ENCODE measurements around the gene VANGL1.

VANGL1 gene

DNA sequence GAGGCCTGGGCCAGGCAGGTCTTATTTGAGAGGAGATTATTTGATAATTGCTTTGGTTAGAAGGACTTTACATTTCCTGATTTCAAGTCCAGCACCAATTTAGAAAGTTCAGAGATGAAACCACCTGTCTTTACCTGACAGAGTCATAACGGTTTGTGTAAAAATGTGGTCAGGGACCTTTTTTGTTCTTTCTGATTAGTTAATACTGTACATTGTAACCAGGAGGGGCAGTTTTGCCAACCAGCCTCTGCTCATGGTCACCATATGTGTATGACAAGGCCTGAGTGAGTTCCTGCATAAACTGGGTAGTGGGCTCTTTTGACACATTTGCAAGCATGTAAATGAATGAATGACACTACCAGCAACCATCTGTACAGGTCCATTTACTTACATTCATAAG lies 55.8 kb downstream of the VANGL1 start:
- DNase-seq (ENCODE audit: insufficient read length, low spot score) (no peak), FAIRE-seq (no peak)

DNA sequence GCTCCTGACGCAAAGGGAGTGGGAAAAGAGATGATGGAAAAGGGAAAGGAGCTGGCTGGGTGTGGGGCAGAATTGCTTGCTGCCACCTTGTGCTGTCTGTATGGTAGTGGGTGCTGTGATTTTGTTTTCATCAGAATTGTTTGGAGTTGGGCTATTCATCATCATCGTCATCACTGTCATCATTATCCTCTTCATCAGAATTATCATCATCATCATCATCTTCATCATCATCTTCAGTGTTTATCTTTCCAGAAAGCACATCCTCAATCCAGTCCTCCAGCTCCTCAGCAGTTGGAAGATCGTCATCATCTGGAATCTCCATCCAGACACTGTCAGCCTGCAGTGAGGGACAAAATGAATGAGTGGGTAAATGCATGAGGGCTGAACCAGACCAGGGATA lies 59.3 kb downstream of the VANGL1 start:
- DNase-seq (ENCODE audit: insufficient read length, low spot score): no peak
- no peak for FAIRE-seq

DNA sequence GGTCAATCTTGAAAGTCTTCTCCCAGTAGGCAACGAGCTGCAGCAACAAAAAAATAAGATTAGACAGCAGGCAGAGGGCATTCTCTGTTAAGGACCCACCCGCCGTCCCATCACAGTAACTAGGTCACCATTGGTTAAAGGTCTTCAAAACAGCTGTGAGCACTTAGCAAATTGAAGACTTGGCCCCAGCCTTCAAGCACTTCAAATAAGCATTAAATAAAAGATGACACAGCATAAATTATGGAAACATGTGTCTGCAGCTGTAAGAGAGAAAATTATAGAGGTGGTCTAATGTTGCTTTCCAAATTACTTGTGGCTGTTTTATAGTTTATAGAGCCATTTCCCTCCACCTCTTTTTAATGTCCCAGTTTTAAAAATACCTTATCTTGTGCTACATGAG lies 61.2 kb downstream of the VANGL1 start:
- DNase-seq (ENCODE audit: insufficient read length, low spot score) (no peak), FAIRE-seq (no peak)

DNA sequence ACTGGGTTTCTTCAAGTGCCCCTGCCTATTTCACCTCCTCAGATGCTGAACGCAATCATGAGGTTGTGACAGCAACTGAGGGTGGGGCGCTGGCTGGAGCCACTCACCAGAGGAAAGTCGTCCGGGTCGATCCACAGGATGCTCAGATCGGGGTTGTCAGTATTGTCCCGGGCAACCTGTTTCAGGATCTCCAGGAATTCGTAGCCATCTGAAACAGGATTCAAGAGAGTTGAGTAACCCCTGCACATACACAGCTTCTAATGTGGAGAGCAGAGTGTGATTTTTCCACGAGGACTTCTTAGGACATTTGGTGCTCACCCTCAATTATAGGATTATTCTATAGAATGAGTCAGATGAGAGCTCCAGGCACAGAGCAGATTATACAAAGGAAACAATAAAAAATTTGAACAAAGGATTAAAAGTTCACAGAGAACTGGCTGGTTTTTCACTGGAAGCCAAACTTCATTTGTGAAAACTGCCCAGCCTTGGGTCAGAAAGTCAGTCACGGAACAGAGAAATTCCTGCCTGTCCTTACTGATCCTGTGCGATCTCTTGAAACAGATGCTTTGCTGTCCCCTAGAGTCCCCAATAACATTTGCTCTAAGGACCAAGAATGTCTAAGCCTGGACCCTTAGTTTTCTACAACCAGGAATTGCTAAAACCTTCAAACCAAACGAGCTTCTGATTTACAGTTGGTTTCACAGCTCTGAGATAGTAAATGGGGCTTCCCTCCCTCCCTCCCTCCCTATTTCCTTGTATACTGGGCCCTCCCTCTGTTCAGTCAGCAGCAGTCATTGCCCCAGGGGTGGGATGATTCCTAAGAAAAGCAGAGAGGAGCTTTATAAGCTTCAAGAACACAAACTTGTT lies 63.5 kb downstream of the VANGL1 start:
- FAIRE-seq (no peak), DNase-seq (ENCODE audit: insufficient read length, low spot score) (no peak)

DNA sequence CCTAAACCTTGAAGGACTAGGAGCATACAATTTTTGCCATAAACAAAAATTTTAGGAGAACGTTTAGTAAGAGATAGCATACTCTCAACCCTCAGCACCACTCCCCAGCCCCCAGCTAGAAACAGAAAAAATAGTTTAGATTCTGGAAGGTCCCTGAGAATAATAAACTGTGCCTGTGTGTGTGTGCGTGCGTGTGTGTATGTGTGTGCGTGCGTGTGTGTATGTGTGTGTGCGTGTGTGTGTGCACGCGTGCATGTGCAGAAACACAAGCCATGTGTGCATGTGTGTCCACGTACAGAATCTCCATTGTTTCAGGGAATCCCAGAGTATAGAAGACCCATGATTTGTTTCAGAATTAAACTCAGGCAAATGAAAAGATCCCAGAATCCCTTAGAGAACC lies 64.2 kb downstream of the VANGL1 start:
- DNase-seq (ENCODE audit: insufficient read length, low spot score) (no peak), FAIRE-seq (no peak)

DNA sequence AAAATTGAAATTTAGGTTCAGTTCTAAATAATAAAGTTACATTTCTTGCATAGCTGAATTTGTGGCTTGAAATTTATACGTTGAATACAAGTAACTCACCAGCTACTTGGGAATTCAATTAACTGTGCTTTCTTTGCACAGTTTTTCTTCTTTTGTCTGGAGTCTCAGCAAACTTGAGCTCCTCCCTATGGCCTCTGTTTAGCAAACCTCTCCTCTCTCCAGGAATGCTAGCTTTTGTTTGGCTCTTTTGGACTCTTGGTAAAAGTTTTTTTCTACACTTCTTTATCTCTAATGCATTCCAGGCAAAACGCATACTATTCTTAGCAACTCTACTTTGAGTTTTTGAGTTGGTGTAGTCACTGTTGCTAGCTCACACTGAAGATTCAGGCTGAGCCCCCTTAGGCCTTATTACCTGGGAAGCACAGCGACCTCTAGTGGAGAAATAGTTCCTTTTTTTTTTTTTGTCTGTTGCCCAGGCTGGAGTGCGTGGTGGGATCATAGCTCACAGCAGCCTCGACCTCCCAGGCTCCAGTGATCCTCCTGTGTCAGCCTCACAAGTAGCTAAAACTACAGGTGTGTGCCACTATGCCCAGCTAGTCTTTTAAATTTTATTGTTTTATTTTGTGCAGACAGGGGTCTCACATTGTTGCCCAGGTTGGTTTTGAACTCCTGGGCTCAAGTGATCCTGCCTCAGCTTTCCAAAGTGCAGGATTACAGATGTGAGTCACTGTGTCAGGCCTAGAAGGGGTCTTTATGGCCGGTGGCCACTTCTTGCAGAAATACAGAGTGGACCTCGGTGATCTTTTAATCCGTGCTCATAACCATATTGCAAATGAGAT lies 65.0 kb downstream of the VANGL1 start:
- FAIRE-seq (no peak), DNase-seq (ENCODE audit: insufficient read length, low spot score) (peak; percentile 19)

DNA sequence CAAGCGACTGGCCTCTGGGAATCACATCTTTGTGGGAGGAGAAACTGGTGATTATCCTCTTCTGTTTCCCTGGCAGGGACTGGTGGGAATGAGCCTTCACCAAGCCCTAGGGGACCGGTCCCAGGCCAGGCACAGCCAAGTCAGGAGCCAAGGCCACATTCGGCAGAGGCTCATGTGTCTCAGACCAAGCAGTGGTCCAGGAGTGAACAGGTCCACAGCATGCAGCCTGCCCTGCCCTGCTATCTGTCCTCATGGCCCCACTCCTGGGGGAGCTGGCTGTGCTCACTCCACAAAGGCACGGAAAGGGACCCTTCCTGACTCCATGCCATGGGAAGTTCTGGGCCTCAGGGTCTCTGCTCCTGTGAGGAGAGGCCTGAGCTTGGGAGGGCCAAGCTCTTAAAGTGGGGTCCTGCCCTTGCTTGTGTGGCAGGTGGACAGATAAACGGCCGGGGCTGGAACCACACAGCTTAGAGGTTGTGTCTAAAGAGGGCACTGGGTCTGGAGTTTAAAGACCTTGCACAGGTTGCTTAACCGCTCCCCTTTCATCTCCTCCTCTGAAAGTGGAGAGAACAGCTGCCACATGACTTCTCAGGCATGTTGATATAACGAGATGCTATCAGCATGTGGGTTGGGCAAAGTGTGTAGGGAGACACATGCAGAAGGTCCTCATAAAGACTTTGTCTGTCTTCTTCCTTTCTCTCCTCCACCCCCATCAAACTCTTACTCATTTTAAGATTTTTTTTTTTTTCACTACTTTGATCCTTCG lies 69.3 kb downstream of the VANGL1 start:
- DNase-seq (ENCODE audit: insufficient read length, low spot score): no peak
- no peak for FAIRE-seq

DNA sequence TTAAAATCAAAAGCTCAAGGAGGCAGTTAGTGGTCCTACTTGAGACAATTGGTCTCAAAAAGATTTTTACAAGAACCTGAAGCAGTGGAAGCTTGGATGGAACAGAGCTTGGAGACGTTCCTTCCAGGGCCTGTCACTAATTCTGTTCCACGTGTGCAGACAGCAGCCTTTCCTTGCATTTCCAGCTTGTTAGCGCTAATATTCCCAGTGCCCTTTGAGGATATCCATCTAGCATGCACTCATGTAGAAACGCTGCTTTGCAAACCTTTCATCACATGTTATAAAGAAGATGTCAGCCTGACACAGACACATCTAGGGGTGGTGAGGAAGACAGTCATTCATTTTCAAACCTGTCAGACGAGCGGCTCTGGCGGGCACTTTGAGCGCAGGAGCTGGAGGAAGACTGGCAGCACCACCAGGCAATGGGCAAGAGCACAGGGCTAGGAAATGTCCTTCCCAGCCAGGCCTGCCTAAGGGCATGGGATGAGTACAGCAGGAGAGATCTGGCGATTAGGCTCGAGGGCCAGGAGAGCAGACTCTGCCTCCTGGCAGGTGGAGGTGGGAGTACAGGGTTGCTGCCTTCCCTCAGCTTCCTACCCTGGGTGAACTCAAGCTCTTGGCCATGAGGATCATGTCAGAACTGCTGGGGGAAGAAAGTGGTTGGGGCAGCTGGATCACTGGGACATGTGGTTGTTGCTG lies 71.3 kb downstream of the VANGL1 start:
- DNase-seq (ENCODE audit: insufficient read length, low spot score) (no peak), FAIRE-seq (no peak)

DNA sequence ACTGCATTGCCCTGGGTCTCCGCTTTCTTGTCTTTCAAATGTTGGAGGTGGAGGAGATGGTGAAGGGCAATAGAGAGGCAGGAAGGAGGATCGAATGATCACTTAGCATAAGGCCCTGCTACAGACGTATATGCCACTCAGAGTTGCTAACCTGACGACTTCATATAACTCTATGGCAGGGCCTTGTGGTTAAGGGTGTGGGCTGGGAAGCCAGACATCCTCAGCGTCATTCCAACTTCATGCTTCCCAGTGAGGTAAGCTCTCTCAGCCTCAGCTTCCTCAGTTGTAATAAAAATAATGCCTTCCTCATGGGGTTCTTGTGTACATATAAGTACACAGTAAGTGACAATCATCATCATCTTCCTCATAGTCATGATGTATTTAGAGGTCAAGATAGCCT lies 72.1 kb downstream of the VANGL1 start:
- DNase-seq (ENCODE audit: insufficient read length, low spot score): no peak

DNA sequence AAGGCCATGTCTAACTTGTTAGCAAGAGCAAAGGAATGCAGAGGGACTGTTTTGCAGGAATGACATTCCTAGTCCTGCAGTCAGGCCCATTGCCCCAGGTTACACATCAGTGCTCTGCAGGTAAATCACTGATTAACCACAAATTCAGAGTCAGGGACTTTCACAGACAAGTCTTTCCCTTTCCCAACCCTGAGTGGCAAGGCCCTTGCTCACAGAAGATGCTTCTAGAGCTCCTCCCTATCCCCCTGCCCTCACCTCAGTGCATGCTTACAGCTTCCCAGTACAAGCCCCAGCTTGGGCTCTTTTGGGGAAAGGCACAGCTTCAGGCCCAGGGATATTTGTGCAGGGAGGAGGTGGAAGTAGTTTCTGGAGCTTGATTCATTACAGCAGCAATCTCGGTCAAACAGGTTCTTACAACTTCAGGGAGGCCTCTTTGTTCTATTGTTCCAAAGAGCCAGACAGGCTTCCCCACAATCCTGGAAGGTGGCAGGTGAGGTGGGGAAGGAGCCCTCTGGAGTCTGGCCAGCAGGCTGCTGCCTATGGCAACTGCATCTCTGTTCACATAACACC lies 72.9 kb downstream of the VANGL1 start:
- DNase-seq (ENCODE audit: insufficient read length, low spot score): no peak
- no peak for FAIRE-seq

More for the DNA sequence above, 72.1 kb downstream of the VANGL1 start:
- no peak for FAIRE-seq

DNA sequence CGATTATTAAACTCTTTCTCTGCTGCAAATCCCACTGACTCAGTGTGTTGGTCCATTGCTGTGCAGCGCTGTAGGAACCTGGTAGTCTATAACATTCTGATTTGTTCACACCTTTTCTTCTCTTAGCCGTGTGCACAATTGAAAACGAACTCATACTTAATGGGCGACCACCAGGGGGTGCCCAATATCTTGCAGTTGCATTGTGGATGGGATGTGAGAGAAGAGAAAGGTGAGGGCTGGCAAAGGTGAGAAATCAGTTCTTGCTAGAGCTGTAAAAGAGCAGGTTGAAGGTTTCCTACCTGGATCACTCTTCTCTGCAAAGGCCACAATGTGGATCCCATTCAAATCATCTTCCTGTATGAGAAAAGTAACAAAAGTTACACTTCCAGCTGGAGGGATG lies 75.8 kb downstream of the VANGL1 start:
- FAIRE-seq (no peak), DNase-seq (ENCODE audit: insufficient read length, low spot score) (no peak)

DNA sequence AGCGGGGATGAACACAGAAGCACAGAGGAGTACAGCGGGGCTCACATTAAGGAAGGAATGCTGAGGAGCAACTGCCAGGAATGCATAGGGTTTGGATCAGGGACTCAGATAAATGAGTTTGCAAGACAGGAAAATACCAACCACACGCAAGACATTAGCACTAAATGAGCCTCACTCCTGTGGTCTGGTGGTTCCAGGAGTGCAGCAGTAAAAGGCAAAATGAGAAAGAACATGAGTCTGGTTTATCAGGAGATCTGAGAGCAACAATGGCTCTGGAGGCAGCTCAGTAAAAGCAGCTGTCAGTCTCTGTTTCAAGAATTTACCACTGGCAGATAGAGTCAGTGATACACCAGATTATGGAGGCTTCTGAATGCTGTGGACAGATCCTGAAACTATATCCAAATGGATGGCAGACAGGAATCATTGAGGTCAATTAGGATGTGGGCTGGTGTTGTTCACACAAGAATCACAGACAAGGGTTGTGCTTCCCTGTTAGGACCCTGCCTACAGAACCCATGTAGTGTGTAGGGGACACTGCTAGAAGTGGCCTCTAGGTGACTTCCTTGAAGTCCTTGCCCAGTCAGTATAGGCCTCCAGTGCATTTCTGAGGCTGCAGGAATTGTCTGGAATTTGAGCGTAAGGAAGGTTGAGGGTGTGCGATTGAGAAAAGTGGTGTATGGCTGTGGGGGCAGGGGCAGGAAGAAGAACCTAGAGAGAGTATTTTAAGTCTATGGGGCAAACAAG lies 76.4 kb downstream of the VANGL1 start:
- DNase-seq (ENCODE audit: insufficient read length, low spot score): no peak
- no peak for FAIRE-seq

DNA sequence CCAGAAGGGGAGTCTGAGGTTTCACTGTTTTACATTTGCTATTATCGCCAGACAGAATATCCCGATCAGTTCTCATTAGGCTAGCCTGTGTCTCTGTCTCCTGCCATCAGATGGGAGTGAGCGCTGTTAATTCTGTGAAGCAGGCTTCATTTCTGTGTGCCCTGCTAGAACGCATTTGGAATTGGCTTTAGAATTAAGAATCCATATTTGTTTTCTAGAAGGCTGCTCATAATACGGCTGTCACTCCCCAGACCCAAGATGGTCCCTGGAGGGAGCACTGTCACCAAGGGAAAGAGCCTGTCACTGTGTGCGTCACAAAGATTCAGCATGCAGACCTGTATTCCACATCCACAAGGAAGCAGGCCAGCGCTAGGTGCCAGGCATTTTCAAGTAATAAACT lies 77.5 kb downstream of the VANGL1 start:
- no peak for DNase-seq (ENCODE audit: insufficient read length, low spot score)
- no peak for FAIRE-seq

DNA sequence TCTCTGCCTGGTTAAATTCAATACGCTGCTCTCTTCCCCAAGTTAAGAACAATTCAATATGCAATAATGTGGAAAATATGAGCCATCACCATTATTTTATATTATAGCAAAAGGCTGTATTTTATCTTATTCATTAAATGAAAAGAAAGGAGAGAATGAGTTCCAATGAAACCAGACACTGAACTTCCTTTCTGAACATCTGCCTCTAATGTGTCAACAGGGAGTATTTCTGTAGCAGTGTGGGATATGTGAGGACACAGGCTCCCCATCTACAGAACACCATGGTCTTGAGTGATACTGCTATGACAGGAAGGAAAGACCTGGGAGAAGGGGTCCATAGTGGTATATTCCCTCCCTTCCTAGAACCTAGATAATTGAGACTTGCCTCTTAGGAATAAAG lies 80.5 kb downstream of the VANGL1 start:
- DNase-seq (ENCODE audit: insufficient read length, low spot score) (no peak), FAIRE-seq (no peak)

DNA sequence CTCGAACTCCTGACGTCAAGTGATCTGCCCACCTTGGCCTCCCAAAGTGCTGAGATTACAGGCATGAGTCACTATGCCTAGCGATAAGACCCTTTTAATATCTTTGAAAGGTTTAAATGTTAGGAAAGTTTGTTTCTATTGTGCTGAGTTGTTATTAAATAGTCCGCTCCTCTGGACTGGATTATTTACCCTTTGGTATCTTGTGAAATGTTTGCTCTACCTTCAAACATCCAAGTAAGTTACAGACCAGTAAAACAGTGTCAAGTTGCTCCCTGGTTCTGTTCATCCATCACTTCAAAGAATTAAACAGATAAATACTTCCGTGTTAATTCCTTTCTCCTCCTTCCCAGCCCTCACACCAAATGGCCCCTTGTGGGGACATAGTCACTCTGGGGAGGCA lies 82.0 kb downstream of the VANGL1 start:
- no peak for DNase-seq (ENCODE audit: insufficient read length, low spot score)
- no peak for FAIRE-seq

DNA sequence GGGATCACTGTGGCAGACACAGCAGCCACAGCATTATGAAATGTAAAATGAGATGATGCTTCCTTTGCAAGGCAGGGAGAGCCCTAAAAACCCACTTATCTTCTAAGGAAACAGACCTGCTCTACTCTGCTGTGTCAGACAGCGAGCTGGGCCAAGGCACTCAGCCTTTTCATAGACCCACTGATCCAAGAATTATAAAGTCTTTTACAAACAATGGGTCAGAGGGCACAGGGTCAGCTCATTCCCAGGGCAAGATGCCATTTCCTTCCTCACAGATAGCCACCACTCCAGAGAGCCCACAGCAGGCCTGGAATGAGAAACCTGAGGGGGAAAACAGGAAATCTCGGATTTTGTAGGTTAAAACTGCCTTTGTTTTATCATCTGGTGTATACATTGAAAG lies 83.8 kb downstream of the VANGL1 start:
- FAIRE-seq: no peak
- DNase-seq (ENCODE audit: insufficient read length, low spot score): no peak

DNA sequence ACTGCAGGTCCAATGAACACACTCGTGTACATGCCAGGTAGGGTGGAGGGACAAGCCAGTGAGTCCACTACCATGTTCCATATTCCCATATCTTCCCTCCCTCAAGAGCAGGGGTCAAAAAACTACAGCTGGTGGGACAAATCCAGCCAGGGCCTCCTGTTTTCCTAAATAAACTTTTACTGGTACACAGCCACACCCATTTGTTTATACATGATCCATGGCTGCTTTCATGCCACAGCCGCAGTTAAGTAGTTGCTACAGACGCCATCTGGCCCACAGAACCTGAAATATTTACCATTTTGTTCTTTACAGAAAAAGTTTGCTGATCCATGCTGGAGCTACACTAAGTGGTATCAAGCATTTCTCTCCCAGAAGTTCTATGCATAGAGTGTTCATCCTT lies 84.4 kb downstream of the VANGL1 start:
- FAIRE-seq (no peak), DNase-seq (ENCODE audit: insufficient read length, low spot score) (no peak)

DNA sequence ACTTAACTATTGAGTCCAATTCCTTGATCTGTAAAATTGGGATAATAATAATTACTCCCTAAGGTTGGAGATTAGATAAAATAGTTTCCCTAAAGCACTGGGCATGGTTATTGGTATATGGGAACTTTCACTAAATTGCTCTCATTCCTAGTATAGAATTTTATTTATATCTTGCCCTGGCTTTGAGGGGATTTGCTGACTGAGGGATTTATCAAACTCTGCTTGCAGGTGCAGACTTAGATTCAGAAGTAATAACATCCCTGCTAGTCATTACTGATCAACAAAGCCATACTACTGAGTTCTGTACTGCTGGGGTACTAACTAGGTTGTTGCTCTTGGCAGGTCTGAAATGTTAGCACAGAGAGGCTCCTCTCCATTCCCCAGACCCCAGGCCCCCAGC lies 84.8 kb downstream of the VANGL1 start:
- DNase-seq (ENCODE audit: insufficient read length, low spot score): no peak
- no peak for FAIRE-seq

DNA sequence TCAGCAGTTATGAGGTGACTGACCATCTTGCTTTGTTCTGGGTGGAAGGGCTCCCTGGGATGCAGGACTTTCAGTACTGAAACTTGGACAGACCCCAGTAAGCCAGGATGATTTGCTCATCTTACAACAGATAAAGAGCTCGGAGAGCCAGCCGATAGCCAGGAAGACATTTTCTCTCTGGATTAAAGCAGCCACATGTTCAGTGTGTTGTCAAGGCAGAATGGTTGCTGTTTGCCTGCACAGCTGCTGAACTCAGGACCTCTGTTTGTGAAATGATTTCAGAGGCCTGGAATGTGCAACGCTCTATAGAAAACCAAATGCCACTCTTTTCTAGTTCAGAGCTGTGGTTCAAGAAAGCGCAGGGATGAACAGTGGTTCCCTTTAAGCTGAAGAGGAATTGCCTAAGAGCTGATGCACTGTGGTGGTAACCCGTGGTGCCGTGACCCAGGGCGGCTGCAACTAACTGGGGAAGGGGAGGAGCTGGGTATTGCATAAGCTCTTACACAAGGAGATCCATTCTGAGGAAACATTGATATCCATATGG lies 86.0 kb downstream of the VANGL1 start:
- no peak for FAIRE-seq
- no peak for DNase-seq (ENCODE audit: insufficient read length, low spot score)

Measured in HTR-8/SVneo (cell line).